Measurements from ENCODE around the gene C1QL2. TPM values are rescaled to one million over a fixed set of nuclear protein-coding genes. Genes with fewer than 3 reads are reported as not detected.

Gene C1QL2
- total RNA-seq, 1 experiment from 2014 or later = not detected

GRCh38 chr2:119122663-119123062 is 35.9 kb downstream of the C1QL2 start:
- POLR2A ChIA-PET = no interaction called here

GRCh38 chr2:119119999-119120756 is 38.4 kb downstream of the C1QL2 start:
- Histone ChIP-seq H3K9ac (ENCODE audit: low read length) (no peak overlapping the region), H3K79me2 (ENCODE audit: insufficient read depth, low read length) (no peaks in the 10 kb centered on the region), H3K4me2 (ENCODE audit: low read length) (no peak overlapping the region), H4K20me1 (ENCODE audit: insufficient read depth) (no peaks in the 10 kb centered on the region), H3K9me2 (ENCODE audit: insufficient read depth) (no peaks in the 10 kb centered on the region), H3K9me3 (ENCODE audit: control insufficient read depth in 1 of 2, insufficient read depth in 1 of 2, low read depth in 1 of 2, low read length in 2 of 2) (no peaks in the 10 kb centered on the region), H3K27ac (ENCODE audit: low read depth, low read length) (no peak overlapping the region), H2AFZ (ENCODE audit: low read depth, low read length, poor library complexity, severe bottlenecking) (no peak overlapping the region), H3K27me3 (ENCODE audit: insufficient read depth, low read length) (peaks cover 3% of the 10 kb centered on the region; the same call in 1 of the 2 replicates), H3K4me1 (ENCODE audit: control insufficient read depth in 1 of 2, insufficient read depth in 2 of 2, low read length in 2 of 2) (no peaks in the 10 kb centered on the region), H3K36me3 (ENCODE audit: control insufficient read depth in 1 of 2, insufficient read depth in 2 of 2, low read length in 2 of 2) (no peaks in the 10 kb centered on the region), H3K4me3 (replicated peaks in 1 of 2; ENCODE audit: low read depth in 1 of 2, low read length in 2 of 2) (no peak overlapping the region)
- ATAC-seq (no peak), DNase-seq (ENCODE audit: low read depth, low spot score) (no peak)
- intact Hi-C loops (cut with micrococcal nuclease) = no loop called here
- ChIA-PET POLR2A (no interaction called here), RAD21 (ENCODE audit: low non-redundant PET in 1 of 2, low total read pairs in 2 of 2, uncharacterized antibody in 2 of 2, unreplicated experiment in 2 of 2) (no interaction called here), CTCF (no interaction called here)
- TF ChIP-seq FOSL1 (IDR thresholded peaks at IDR 0.05; ENCODE audit: low read depth) = no peak
- no peak for TF ChIP-seq POLR2A (IDR thresholded peaks at IDR 0.05; ENCODE audit: borderline replicate concordance, extremely low read depth, insufficient read depth, insufficient read length)
- TF ChIP-seq, protein P1, sequence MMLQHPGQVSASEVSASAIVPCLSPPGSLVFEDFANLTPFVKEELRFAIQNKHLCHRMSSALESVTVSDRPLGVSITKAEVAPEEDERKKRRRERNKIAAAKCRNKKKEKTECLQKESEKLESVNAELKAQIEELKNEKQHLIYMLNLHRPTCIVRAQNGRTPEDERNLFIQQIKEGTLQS (IDR thresholded peaks at IDR 0.05) = no peak
- TF ChIP-seq ZNF274 (IDR thresholded peaks at IDR 0.05; ENCODE audit: low read depth, low read length) = no peak
- TF ChIP-seq POLR2AphosphoS5 (IDR thresholded peaks at IDR 0.05; ENCODE audit: low read depth, low read length) = no peak
- no peak for TF ChIP-seq RAD21 (IDR thresholded peaks at IDR 0.05; ENCODE audit: low read depth)
- TF ChIP-seq EZH2phosphoT487 (IDR thresholded peaks at IDR 0.05; ENCODE audit: borderline replicate concordance) = no peak
- TF ChIP-seq, protein P2, sequence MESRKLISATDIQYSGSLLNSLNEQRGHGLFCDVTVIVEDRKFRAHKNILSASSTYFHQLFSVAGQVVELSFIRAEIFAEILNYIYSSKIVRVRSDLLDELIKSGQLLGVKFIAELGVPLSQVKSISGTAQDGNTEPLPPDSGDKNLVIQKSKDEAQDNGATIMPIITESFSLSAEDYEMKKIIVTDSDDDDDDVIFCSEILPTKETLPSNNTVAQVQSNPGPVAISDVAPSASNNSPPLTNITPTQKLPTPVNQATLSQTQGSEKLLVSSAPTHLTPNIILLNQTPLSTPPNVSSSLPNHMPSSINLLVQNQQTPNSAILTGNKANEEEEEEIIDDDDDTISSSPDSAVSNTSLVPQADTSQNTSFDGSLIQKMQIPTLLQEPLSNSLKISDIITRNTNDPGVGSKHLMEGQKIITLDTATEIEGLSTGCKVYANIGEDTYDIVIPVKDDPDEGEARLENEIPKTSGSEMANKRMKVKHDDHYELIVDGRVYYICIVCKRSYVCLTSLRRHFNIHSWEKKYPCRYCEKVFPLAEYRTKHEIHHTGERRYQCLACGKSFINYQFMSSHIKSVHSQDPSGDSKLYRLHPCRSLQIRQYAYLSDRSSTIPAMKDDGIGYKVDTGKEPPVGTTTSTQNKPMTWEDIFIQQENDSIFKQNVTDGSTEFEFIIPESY (IDR thresholded peaks at IDR 0.05; ENCODE audit: extremely low read depth, insufficient replicate concordance, low read length) = no peak
- no peak for TF ChIP-seq SIN3A (IDR thresholded peaks at IDR 0.05; ENCODE audit: low read depth)
- no peak for TF ChIP-seq TCF7L2 (IDR thresholded peaks at IDR 0.05; ENCODE audit: borderline replicate concordance, extremely low read depth, insufficient read depth, insufficient read length)
- TF ChIP-seq JUND (IDR thresholded peaks at IDR 0.05) = no peak
- BruUV-seq (replicated peaks) = no TSS peak

More at GRCh38 chr2:119122663-119123062, 35.9 kb downstream of the C1QL2 start:
- Histone ChIP-seq H3K9me2 (ENCODE audit: insufficient read depth) (no peaks in the 10 kb centered on the region), H3K9me3 (ENCODE audit: control insufficient read depth in 1 of 2, insufficient read depth in 1 of 2, low read depth in 1 of 2, low read length in 2 of 2) (no peaks in the 10 kb centered on the region), H3K79me2 (ENCODE audit: insufficient read depth, low read length) (no peaks in the 10 kb centered on the region), H2AFZ (ENCODE audit: low read depth, low read length, poor library complexity, severe bottlenecking) (no peak overlapping the region), H3K36me3 (ENCODE audit: control insufficient read depth in 1 of 2, insufficient read depth in 2 of 2, low read length in 2 of 2) (no peaks in the 10 kb centered on the region), H4K20me1 (ENCODE audit: insufficient read depth) (no peaks in the 10 kb centered on the region), H3K27me3 (ENCODE audit: insufficient read depth, low read length) (peaks cover 3% of the 10 kb centered on the region; the same call in 1 of the 2 replicates), H3K4me1 (ENCODE audit: control insufficient read depth in 1 of 2, insufficient read depth in 2 of 2, low read length in 2 of 2) (peaks cover 0 to 9% of the 10 kb centered on the region in 2 experiments; a peak in 2 of 4 replicates), H3K4me3 (replicated peaks in 1 of 2; ENCODE audit: low read depth in 1 of 2, low read length in 2 of 2) (no peak overlapping the region), H3K27ac (ENCODE audit: low read depth, low read length) (no peak overlapping the region), H3K9ac (ENCODE audit: low read length) (no peak overlapping the region), H3K4me2 (ENCODE audit: low read length) (no peak overlapping the region)
- DNase-seq (ENCODE audit: low read depth, low spot score) (no peak), ATAC-seq (no peak)
- no TSS peak for BruUV-seq (replicated peaks)
- ChIA-PET CTCF (no interaction called here), RAD21 (ENCODE audit: low non-redundant PET in 1 of 2, low total read pairs in 2 of 2, uncharacterized antibody in 2 of 2, unreplicated experiment in 2 of 2) (no interaction called here)
- TF ChIP-seq CEBPB (IDR thresholded peaks at IDR 0.05; ENCODE audit: low read depth) = peak; percentile 91
- no peak for TF ChIP-seq ZNF274 (IDR thresholded peaks at IDR 0.05; ENCODE audit: low read depth, low read length)
- intact Hi-C loops (cut with micrococcal nuclease) = no loop called here
